HCEC 1CT (cell line): Measurements from ENCODE around the gene PTTG1.

Experiments used
- DNase-seq: peaks from one replicate; pipeline ENCODE4 v3.0.0-alpha.2; 2017

Gene PTTG1

DNA sequence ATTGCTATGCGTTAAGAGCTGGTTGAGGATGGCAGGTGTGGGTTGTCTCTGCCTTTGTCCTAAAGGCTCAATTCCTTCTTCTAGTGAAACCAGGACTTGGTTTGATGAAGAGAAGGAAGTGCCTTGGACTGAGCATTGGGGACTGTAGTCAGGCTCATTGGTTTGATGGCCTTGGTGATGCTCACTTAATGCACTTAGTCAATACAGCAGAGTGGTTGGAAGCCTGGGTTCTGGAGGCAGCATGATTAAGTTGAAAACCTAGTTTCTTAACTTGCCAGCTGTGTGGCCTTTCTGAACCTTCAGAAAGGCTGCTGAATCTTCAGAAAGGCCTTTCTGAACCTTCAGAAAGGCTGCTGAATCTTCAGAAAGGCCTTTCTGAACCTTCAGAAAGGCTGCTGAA lies 52.4 kb downstream of the PTTG1 start:
- no peak for DNase-seq

DNA sequence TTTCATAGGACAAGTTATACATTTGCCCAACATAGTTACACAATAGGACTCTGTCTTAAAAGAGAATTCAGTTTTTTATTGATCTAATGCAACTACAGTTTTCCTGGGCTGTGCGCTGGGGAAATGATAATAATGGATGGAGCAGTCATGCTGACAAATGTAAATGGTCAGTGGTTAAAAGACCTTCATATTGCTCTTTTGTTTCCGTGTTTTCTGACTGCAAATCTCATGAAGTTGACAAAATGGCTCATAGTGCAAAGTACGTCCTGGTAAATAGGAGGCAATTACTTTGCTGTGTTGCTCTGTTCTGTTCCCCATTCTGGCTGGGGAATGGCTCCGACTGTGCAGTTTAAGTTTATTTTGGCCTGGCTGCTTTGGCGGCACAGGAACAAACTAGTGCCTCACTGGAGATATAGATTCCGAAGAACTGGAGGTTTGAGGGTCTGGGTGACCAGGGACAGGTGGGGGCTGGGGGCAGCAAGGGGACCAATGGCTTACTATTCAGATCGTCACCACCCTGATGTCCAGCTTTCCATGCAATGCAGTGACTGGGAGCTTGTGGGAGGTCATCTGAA lies 54.3 kb downstream of the PTTG1 start:
- no peak for DNase-seq

DNA sequence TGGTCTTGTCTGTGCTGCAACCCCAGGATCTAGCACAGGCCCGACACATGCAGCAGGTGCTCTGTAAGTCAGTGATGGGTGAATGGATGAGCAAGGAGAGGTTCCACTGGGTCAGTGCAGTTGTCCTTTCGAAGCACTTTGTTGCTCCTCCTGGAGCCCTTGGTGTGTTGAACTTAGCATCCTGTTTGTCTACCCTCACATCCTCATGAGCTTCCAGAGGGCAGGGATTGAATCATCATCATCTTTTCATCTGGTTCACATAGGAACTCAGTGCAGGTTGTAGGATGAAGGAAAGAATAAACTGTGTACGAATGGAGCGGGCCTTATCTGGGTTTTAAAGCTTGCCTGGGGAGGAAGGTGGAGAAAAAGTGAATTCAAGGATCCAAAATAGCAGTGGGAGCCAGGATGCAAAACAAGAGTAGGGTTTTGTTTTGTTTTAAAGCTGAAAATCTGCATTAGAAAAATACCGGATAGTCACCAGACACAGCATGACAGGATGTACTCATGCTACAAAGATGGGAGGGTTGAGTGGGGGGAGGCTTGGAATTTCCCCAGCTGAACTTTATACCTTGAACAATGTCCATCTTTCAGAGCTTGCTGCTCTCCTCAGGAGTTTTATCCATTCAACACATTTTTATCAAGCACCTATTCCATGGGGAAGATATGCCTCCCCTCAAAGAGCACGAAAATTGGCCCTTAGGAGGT lies 55.8 kb downstream of the PTTG1 start:
- DNase-seq: no peak

DNA sequence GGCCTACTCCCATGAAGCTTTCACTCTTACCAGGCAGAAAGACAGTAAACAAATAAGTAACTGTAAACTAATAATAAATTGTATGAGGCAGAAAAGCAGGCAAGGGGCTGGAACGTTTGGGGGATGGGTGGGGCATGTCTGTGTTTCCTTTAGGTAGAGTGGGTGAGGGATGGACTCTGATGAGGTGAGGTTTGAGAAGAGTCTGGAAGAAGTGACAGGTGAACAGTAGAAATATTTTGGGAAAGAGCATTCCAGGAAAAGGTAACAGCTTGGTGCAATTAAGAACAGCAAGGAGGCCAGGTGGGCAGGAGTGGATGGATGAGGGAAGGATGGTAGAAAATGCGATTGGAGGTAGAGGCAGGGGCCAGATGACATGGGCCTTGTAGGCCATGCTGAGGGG lies 56.5 kb downstream of the PTTG1 start:
- no peak for DNase-seq
